HepG2 (cell line): ENCODE measurements around the gene SLC39A3. TPM values are rescaled to one million over a fixed set of nuclear protein-coding genes. Genes with fewer than 3 reads are reported as not detected.

Source experiments
- GABPA ChIP-seq, 2 experiments: IDR thresholded peaks; 2 replicates each; pipeline ENCODE4 v1.6.1; 2011 to 2016; ENCODE audit warnings: low read depth in 2 of 2, low read length in 1 of 2, missing biosample characterization in 1 of 2, missing genetic modification characterization in 1 of 2
- GTF2F1 ChIP-seq: fragments of 150-350 bp; IDR thresholded peaks from 2 replicates; pipeline ENCODE4 v1.6.1; 2014; ENCODE audit warnings: low read length
- KLF12 ChIP-seq: sonication (generic); formaldehyde crosslinking; IDR thresholded peaks from 2 replicates; pipeline ENCODE4 v1.4.0; 2020; ENCODE audit warnings: missing genetic modification reagents, borderline replicate concordance
- MIXL1 ChIP-seq: IDR thresholded peaks from 2 replicates; pipeline ENCODE4 v1.6.1; 2016
- PAF1 ChIP-seq: IDR thresholded peaks from 2 replicates; pipeline ENCODE4 v1.6.1; 2016; ENCODE audit warnings: missing genetic modification reagents, missing compliant biosample characterization
- PAX8 ChIP-seq: sonication (generic); formaldehyde crosslinking; IDR thresholded peaks from 2 replicates; pipeline ENCODE4 v1.8.0; 2022; ENCODE audit warnings: mild to moderate bottlenecking, missing genetic modification reagents, borderline replicate concordance
- POLR2AphosphoS2 ChIP-seq: IDR thresholded peaks from 2 replicates; pipeline ENCODE4 v1.6.1; 2011; ENCODE audit warnings: low read depth, low read length, improper control_type of control experiment
- POLR2AphosphoS5 ChIP-seq: IDR thresholded peaks from 2 replicates; pipeline ENCODE4 v1.6.1; 2012; ENCODE audit warnings: low read depth, low read length
- RFXANK ChIP-seq: IDR thresholded peaks from 2 replicates; pipeline ENCODE4 v1.6.1; 2016
- YEATS2 ChIP-seq: sonication (generic); formaldehyde crosslinking; IDR thresholded peaks from 2 replicates; pipeline ENCODE4 v1.4.0; 2020; ENCODE audit warnings: missing genetic modification reagents, borderline replicate concordance
- ZBTB21 ChIP-seq: sonication (generic); formaldehyde crosslinking; IDR thresholded peaks from 2 replicates; pipeline ENCODE4 v1.4.0; 2020; ENCODE audit warnings: missing genetic modification reagents
- ZNF124 ChIP-seq: sonication (generic); formaldehyde crosslinking; IDR thresholded peaks from 2 replicates; pipeline ENCODE4 v1.4.0; 2020; ENCODE audit warnings: missing genetic modification reagents
- ZNF20 ChIP-seq: sonication (generic); formaldehyde crosslinking; IDR thresholded peaks from 2 replicates; pipeline ENCODE4 v1.4.0; 2020; ENCODE audit warnings: mild to moderate bottlenecking, moderate library complexity, missing genetic modification reagents
- ZNF337 ChIP-seq: sonication (generic); formaldehyde crosslinking; IDR thresholded peaks from 2 replicates; pipeline ENCODE4 v1.5.1; 2020; ENCODE audit warnings: missing genetic modification reagents, low read depth, mild to moderate bottlenecking, borderline replicate concordance
- ZNF44 ChIP-seq: sonication (generic); formaldehyde crosslinking; IDR thresholded peaks from 2 replicates; pipeline ENCODE4 v1.5.1; 2020; ENCODE audit warnings: mild to moderate bottlenecking, missing genetic modification reagents
- ZNF510 ChIP-seq: sonication (generic); formaldehyde crosslinking; IDR thresholded peaks from 2 replicates; pipeline ENCODE4 v1.4.0; 2020; ENCODE audit warnings: low read depth, mild to moderate bottlenecking, missing genetic modification reagents
- ZNF530 ChIP-seq: sonication (generic); formaldehyde crosslinking; IDR thresholded peaks from 2 replicates; pipeline ENCODE4 v1.5.0; 2020; ENCODE audit warnings: low read depth, mild to moderate bottlenecking, missing genetic modification reagents
- ZNF605 ChIP-seq: sonication (generic); formaldehyde crosslinking; IDR thresholded peaks from 2 replicates; pipeline ENCODE4 v1.8.0; 2022; ENCODE audit warnings: mild to moderate bottlenecking, missing genetic modification reagents
- ZNF644 ChIP-seq: IDR thresholded peaks from 2 replicates; pipeline ENCODE4 v1.6.1; 2016; ENCODE audit warnings: low read depth
- ZNF775 ChIP-seq: sonication (generic); formaldehyde crosslinking; IDR thresholded peaks from 2 replicates; pipeline ENCODE4 v1.4.0; 2020; ENCODE audit warnings: missing genetic modification reagents, mild to moderate bottlenecking, moderate library complexity, borderline replicate concordance
- polyA plus RNA-seq, 8 experiments: library from polyadenylated mRNA; depleted of rRNA in 3 of 8; stranded (reverse) in 7 of 8; unstranded in 1 of 8; fragments of >200 nt; fragmentation: Illumina TruSeq in 4 of 8; extraction: Trizol in 4 of 8; gene quantifications; 2 replicates each; pipeline versions ENCODE4 v1.2.1 to v1.2.3, GENCODE V29; 2011 to 2016; ENCODE audit warnings: low read depth in 4 of 8, missing spikeins in 1 of 8, mixed read lengths in 1 of 8; ENCODE audit not compliant: insufficient read depth in 1 of 8
- total RNA-seq, 5 experiments: library from RNA; depleted of rRNA; stranded (reverse); fragments of >200 nt; fragmentation: Illumina TruSeq; extraction: Trizol; gene quantifications; 2 replicates each; pipeline ENCODE4 v1.2.3, GENCODE V29; 2016; ENCODE audit warnings: low read depth in 1 of 5
- TF ChIP-seq, protein P1 (sequence below): sonication (generic); formaldehyde crosslinking; IDR thresholded peaks from 2 replicates; pipeline ENCODE4 v1.4.0; 2020; ENCODE audit warnings: missing genetic modification reagents
- TF ChIP-seq, protein P2 (sequence below): sonication (generic); formaldehyde crosslinking; IDR thresholded peaks from 2 replicates; pipeline ENCODE4 v1.5.0; 2020; ENCODE audit warnings: mild to moderate bottlenecking, missing genetic modification reagents
- TF ChIP-seq, protein P3 (sequence below): sonication (generic); formaldehyde crosslinking; IDR thresholded peaks from 2 replicates; pipeline ENCODE4 v1.4.0; 2020; ENCODE audit warnings: missing genetic modification reagents

Gene SLC39A3
- total and polyA plus RNA-seq, 2 of the 13 experiments (the other 11 are each of a cell fraction or from before 2014, with no cell fraction given), result 33.6 to 41.6 TPM

DNA sequence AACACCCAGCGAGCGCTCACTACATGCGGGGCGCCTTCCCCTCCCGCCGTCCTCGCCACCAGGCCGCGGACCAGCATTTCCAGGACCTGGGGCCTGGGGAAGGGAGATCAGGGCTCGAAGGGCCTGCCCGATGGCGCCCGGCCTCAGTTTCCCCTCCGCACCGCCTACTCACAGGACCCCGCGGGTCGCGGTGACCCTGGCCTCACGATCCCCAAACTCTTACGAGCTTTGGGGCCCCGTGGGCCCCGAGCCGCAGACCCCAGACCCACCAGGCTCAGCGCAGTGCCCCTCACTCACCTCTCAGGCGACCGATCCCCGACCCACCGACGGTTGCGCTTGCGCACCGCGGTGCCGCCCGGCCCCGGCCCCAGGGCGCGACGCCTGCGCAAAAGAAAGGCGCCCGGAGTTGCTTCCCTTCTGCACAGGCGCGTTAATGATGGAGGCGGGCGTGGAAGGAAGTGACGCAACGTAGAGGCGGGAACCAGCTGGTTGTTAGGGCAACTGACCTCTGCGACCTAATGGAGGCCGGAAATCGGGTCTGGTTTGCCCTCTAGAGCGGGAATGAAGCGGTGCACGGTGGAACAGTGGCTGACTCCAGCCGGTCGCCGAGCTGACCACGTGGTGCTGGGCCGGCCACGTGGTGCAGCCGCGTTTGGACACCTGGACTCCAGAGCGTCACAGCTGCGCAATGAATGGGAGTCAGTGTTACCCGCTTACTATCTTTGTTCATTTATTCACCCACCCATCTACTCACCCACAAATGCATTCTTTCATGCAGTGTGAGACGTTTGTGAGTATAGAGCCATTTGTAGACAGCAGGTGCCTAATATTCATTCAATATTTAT, 43.3 kb upstream of the SLC39A3 start, which contains the start of gene SGTA (continued):
- TF ChIP-seq, protein P1, sequence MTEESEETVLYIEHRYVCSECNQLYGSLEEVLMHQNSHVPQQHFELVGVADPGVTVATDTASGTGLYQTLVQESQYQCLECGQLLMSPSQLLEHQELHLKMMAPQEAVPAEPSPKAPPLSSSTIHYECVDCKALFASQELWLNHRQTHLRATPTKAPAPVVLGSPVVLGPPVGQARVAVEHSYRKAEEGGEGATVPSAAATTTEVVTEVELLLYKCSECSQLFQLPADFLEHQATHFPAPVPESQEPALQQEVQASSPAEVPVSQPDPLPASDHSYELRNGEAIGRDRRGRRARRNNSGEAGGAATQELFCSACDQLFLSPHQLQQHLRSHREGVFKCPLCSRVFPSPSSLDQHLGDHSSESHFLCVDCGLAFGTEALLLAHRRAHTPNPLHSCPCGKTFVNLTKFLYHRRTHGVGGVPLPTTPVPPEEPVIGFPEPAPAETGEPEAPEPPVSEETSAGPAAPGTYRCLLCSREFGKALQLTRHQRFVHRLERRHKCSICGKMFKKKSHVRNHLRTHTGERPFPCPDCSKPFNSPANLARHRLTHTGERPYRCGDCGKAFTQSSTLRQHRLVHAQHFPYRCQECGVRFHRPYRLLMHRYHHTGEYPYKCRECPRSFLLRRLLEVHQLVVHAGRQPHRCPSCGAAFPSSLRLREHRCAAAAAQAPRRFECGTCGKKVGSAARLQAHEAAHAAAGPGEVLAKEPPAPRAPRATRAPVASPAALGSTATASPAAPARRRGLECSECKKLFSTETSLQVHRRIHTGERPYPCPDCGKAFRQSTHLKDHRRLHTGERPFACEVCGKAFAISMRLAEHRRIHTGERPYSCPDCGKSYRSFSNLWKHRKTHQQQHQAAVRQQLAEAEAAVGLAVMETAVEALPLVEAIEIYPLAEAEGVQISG, result peak; percentile 95
- peak; percentile 68; the same call in 1 of the 2 replicates for TF ChIP-seq MIXL1 (CRISPR knock-in tag)
- TF ChIP-seq ZNF124 (CRISPR knock-in tag), result peak; percentile 95
- TF ChIP-seq ZNF644 (CRISPR knock-in tag), result no peak
- no peak for TF ChIP-seq ZNF530 (CRISPR knock-in tag)
- no peak for TF ChIP-seq ZNF775 (CRISPR knock-in tag)
- peak; percentile 87 for TF ChIP-seq GABPA (IDR thresholded peaks at IDR 0.05; ENCODE audit: low read depth, low read length)
- TF ChIP-seq GABPA (CRISPR knock-in tag; IDR thresholded peaks at IDR 0.05; ENCODE audit: low read depth), result peak; percentile 96
- TF ChIP-seq ZNF20 (CRISPR knock-in tag), result no peak
- TF ChIP-seq YEATS2 (CRISPR knock-in tag), result peak; percentile 94
- no peak for TF ChIP-seq ZNF44 (CRISPR knock-in tag)
- no peak for TF ChIP-seq POLR2AphosphoS2
- TF ChIP-seq, protein P2, sequence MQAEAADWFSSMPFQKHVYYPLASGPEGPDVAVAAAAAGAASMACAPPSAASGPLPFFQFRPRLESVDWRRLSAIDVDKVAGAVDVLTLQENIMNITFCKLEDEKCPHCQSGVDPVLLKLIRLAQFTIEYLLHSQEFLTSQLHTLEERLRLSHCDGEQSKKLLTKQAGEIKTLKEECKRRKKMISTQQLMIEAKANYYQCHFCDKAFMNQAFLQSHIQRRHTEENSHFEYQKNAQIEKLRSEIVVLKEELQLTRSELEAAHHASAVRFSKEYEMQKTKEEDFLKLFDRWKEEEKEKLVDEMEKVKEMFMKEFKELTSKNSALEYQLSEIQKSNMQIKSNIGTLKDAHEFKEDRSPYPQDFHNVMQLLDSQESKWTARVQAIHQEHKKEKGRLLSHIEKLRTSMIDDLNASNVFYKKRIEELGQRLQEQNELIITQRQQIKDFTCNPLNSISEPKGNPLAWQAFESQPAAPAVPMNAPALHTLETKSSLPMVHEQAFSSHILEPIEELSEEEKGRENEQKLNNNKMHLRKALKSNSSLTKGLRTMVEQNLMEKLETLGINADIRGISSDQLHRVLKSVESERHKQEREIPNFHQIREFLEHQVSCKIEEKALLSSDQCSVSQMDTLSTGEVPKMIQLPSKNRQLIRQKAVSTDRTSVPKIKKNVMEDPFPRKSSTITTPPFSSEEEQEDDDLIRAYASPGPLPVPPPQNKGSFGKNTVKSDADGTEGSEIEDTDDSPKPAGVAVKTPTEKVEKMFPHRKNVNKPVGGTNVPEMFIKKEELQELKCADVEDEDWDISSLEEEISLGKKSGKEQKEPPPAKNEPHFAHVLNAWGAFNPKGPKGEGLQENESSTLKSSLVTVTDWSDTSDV (CRISPR knock-in tag), result peak; percentile 95
- TF ChIP-seq, protein P3, sequence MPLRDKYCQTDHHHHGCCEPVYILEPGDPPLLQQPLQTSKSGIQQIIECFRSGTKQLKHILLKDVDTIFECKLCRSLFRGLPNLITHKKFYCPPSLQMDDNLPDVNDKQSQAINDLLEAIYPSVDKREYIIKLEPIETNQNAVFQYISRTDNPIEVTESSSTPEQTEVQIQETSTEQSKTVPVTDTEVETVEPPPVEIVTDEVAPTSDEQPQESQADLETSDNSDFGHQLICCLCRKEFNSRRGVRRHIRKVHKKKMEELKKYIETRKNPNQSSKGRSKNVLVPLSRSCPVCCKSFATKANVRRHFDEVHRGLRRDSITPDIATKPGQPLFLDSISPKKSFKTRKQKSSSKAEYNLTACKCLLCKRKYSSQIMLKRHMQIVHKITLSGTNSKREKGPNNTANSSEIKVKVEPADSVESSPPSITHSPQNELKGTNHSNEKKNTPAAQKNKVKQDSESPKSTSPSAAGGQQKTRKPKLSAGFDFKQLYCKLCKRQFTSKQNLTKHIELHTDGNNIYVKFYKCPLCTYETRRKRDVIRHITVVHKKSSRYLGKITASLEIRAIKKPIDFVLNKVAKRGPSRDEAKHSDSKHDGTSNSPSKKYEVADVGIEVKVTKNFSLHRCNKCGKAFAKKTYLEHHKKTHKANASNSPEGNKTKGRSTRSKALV (CRISPR knock-in tag), result peak; percentile 94; the same call in 1 of the 2 replicates
- peak; percentile 80 for TF ChIP-seq KLF12 (CRISPR knock-in tag)
- TF ChIP-seq ZNF605, result peak; percentile 86; the same call in 1 of the 2 replicates
- 0 out of 2 replicates have a peak, but pooled peaks have one; percentile 45 for TF ChIP-seq RFXANK
- TF ChIP-seq GTF2F1, result no peak
- TF ChIP-seq PAX8 (CRISPR knock-in tag), result no peak
- TF ChIP-seq POLR2AphosphoS5, result peak; percentile 72
- TF ChIP-seq ZNF510 (CRISPR knock-in tag), result peak; percentile 80; the same call in 1 of the 2 replicates
- TF ChIP-seq PAF1, result no peak
- TF ChIP-seq ZBTB21 (CRISPR knock-in tag), result no peak
- TF ChIP-seq ZNF337 (CRISPR knock-in tag), result no peak
